CD14-positive monocyte (primary cell): ENCODE data around the gene HPCA. TPM values are rescaled to one million over a fixed set of nuclear protein-coding genes. Genes with fewer than 3 reads are reported as not detected.

Experiments
- DNase-seq, 3 donors: peaks; one replicate each; pipeline ENCODE4 v3.0.0-alpha.2; 2011 to 2022
- H2AFZ ChIP-seq: 2 replicates; pipeline ENCODE4 v1.6.0; 2012; ENCODE audit warnings: mild to moderate bottlenecking, low read depth, low read length, inconsistent platforms; ENCODE audit not compliant: insufficient read depth, poor library complexity, severe bottlenecking
- H3K27ac ChIP-seq, 2 donors: 1 replicate in 1 of 2; 2 replicates in 1 of 2; pipeline ENCODE4 v1.5.1; 2012 to 2013; ENCODE audit warnings: low read length in 2 of 2, control low read depth in 1 of 2, inconsistent platforms in 1 of 2, low read depth in 1 of 2, mild to moderate bottlenecking in 1 of 2
- H3K27me3 ChIP-seq, 2 donors: one replicate each; pipeline versions ENCODE4 v1.6.0 to v1.6.1; 2011 to 2013; ENCODE audit warnings: low read length in 2 of 2; ENCODE audit not compliant: control insufficient read depth in 2 of 2, insufficient read depth in 2 of 2
- H3K36me3 ChIP-seq, 2 donors: replicated peaks in 1 of 2; 1 replicate in 1 of 2; 2 replicates in 1 of 2; pipeline versions ENCODE4 v1.5.1 to v1.6.1; 2012 to 2013; ENCODE audit warnings: low read length in 2 of 2, control low read depth in 1 of 2, inconsistent platforms in 1 of 2, mild to moderate bottlenecking in 1 of 2; ENCODE audit not compliant: insufficient read depth in 2 of 2, control insufficient read depth in 1 of 2
- H3K4me1 ChIP-seq, 2 donors: 1 replicate in 1 of 2; 2 replicates in 1 of 2; pipeline versions ENCODE4 v1.5.1 to v1.6.1; 2012 to 2013; ENCODE audit warnings: low read length in 2 of 2, control low read depth in 1 of 2, inconsistent platforms in 1 of 2, mild to moderate bottlenecking in 1 of 2, moderate library complexity in 1 of 2; ENCODE audit not compliant: insufficient read depth in 2 of 2, control insufficient read depth in 1 of 2
- H3K4me2 ChIP-seq: replicated peaks from 2 replicates; pipeline ENCODE3; 2012; ENCODE audit warnings: low read length, moderate library complexity, mild to moderate bottlenecking; ENCODE audit not compliant: poor library complexity, severe bottlenecking; ENCODE audit errors: extremely low read depth
- H3K4me3 ChIP-seq, 3 experiments: fragments of 200-600 bp in 1 of 3; sonication (generic) in 1 of 3; replicated peaks in 1 of 3; 1 replicate in 2 of 3; 2 replicates in 1 of 3; pipeline ENCODE4 v1.5.1; 2011 to 2013; ENCODE audit warnings: low read length in 3 of 3, mild to moderate bottlenecking in 3 of 3, control low read depth in 2 of 3, low read depth in 2 of 3, inconsistent platforms in 1 of 3, moderate library complexity in 1 of 3
- H3K79me2 ChIP-seq: 2 replicates; pipeline ENCODE4 v1.6.0; 2012; ENCODE audit warnings: mild to moderate bottlenecking, control low read depth, inconsistent platforms, low read length, moderate library complexity; ENCODE audit not compliant: insufficient read depth
- H3K9ac ChIP-seq: 2 replicates; pipeline ENCODE4 v1.6.0; 2017; ENCODE audit warnings: low read length, mild to moderate bottlenecking; ENCODE audit not compliant: insufficient read depth, poor library complexity, severe bottlenecking
- H3K9me3 ChIP-seq, 2 donors: replicated peaks in 1 of 2; 1 replicate in 1 of 2; 2 replicates in 1 of 2; pipeline versions ENCODE4 v1.5.1 to v1.6.1; 2012 to 2013; ENCODE audit warnings: low read length in 2 of 2, control low read depth in 1 of 2; ENCODE audit not compliant: control insufficient read depth in 1 of 2, insufficient read depth in 1 of 2
- H4K20me1 ChIP-seq: 2 replicates; pipeline ENCODE4 v1.6.0; 2012; ENCODE audit warnings: mild to moderate bottlenecking, low read length, control low read depth, moderate library complexity; ENCODE audit not compliant: insufficient read depth
- H3K27ac Mint-ChIP-seq, 7 donors: one replicate each; pipeline ENCODE4 v1.8.0; 2020; ENCODE audit warnings: mild to moderate bottlenecking in 7 of 7, mixed read lengths in 7 of 7, moderate library complexity in 6 of 7, inconsistent platforms in 2 of 7
- H3K27me3 Mint-ChIP-seq, 3 donors: one replicate each; pipeline ENCODE4 v1.8.0; 2021 to 2022; ENCODE audit warnings: low read depth in 3 of 3, mild to moderate bottlenecking in 3 of 3, mixed read lengths in 3 of 3, moderate library complexity in 3 of 3, inconsistent platforms in 1 of 3
- H3K36me3 Mint-ChIP-seq, 2 donors: one replicate each; pipeline ENCODE4 v1.8.0; 2020; ENCODE audit warnings: mixed read lengths in 2 of 2, inconsistent platforms in 1 of 2, mild to moderate bottlenecking in 1 of 2
- H3K4me1 Mint-ChIP-seq: one replicate; pipeline ENCODE4 v1.8.0; 2020; ENCODE audit warnings: mild to moderate bottlenecking, mixed read lengths
- H3K4me3 Mint-ChIP-seq, 2 donors: one replicate each; pipeline ENCODE4 v1.8.0; 2020; ENCODE audit warnings: mild to moderate bottlenecking in 2 of 2, mixed read lengths in 2 of 2, moderate library complexity in 1 of 2
- H3K9me3 Mint-ChIP-seq, 7 donors: one replicate each; pipeline ENCODE4 v1.8.0; 2020 to 2022; ENCODE audit warnings: mixed read lengths in 7 of 7, mild to moderate bottlenecking in 6 of 7, moderate library complexity in 6 of 7, inconsistent platforms in 2 of 7
- WGBS: methylation state at CpG from one replicate; pipeline ENCODE4 v1.1.5; 2013; ENCODE audit warnings: missing lambda C conversion rate; ENCODE audit not compliant: insufficient coverage; 5-methylcytosine and 5-hydroxymethylcytosine counted together
- intact Hi-C, 2 donors: fragments of 100-400 bp; cut with micrococcal nuclease; formaldehyde crosslinking; loops; one replicate each; pipeline versions ENCODE4 v1.15.0 to v1.15.1; 2023
- polyA plus RNA-seq, 3 donors: library from polyadenylated mRNA; depleted of rRNA in 1 of 3; unstranded in 2 of 3; stranded (reverse) in 1 of 3; fragments of 300-500 nt in 2 of 3; fragments of >200 nt in 1 of 3; fragmentation: Illumina TruSeq in 2 of 3; gene quantifications; 1 replicate in 2 of 3; 2 replicates in 1 of 3; pipeline ENCODE4 v1.2.3, GENCODE V29; 2012 to 2021
- TF ChIP-seq, protein P1 (sequence below): fragments of 200-600 bp; IDR thresholded peaks from one replicate; pipeline ENCODE4 v1.8.0; 2022; ENCODE audit warnings: antibody characterized with exemption, mild to moderate bottlenecking

Gene HPCA
- polyA plus RNA-seq, 3 donors: not detected

DNA sequence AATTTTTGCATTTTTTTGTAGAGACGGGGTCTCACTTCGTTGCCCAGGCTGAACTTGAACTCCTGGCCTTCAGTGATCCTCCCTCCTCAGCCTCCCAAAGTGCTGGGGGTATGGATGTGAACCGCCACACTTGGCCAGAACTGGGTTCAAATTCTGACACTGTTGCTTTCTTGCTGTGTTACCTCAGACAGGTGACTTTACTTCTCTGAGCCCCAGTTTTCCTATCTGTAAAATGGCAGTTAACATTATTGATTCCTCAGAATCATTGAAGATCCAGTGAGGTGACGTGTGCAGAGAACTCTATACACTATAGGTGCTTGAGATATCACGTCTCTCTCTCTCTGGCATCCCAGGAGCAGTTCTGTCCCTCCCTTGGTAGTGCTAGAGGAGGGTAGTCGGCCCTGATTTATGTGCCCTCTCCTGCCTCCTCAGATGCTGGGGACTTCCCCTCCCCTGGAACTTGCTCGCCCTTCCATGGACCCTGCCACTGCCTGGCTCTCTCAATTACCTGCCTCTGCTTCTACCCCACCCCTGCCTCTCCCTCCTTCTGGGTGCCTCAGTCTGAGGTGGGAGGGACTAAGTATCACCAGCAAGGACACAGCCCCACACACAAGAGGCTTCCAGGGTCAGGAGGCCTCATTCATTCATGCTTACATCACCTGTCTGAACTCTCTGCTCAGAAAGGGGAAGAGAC, 2.8 kb upstream of the HPCA start:
- intact Hi-C loops: no loop called here
- H3K27ac Mint-ChIP-seq: peak overlapping the region in 1 of 7 donors; percentile 20
- TF ChIP-seq, protein P1, sequence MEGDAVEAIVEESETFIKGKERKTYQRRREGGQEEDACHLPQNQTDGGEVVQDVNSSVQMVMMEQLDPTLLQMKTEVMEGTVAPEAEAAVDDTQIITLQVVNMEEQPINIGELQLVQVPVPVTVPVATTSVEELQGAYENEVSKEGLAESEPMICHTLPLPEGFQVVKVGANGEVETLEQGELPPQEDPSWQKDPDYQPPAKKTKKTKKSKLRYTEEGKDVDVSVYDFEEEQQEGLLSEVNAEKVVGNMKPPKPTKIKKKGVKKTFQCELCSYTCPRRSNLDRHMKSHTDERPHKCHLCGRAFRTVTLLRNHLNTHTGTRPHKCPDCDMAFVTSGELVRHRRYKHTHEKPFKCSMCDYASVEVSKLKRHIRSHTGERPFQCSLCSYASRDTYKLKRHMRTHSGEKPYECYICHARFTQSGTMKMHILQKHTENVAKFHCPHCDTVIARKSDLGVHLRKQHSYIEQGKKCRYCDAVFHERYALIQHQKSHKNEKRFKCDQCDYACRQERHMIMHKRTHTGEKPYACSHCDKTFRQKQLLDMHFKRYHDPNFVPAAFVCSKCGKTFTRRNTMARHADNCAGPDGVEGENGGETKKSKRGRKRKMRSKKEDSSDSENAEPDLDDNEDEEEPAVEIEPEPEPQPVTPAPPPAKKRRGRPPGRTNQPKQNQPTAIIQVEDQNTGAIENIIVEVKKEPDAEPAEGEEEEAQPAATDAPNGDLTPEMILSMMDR: no peak
- peak overlapping the region in 1 of 2 donors; percentile 72 for H3K4me3 Mint-ChIP-seq
- Histone ChIP-seq H3K4me2 (no peak overlapping the region), H3K9ac (no peak overlapping the region), H3K4me3 (no peak overlapping the region), H2AFZ (no peak overlapping the region), H3K4me1 (no peaks in the 10 kb centered on the region), H3K27me3 (peaks cover 4 to 61% of the 10 kb centered on the region in 2 donors), H3K9me3 (peaks cover 0 to 4% of the 10 kb centered on the region in 2 donors), H3K36me3 (no peaks in the 10 kb centered on the region), H3K27ac (no peak overlapping the region), H4K20me1 (no peaks in the 10 kb centered on the region), H3K79me2 (no peaks in the 10 kb centered on the region)
- WGBS: 80% methylated on average over 2 of the region's 7 CpGs
- H3K36me3 Mint-ChIP-seq: no peaks in the 10 kb centered on the region
- DNase-seq: no peak
- peaks cover 50 to 59% (median 51%) of the 10 kb centered on the region in 3 donors for H3K27me3 Mint-ChIP-seq
- H3K4me1 Mint-ChIP-seq: no peaks in the 10 kb centered on the region
- peaks cover 0 to 10% (median 3%) of the 10 kb centered on the region in 7 donors for H3K9me3 Mint-ChIP-seq

- WGBS: 0% methylated on average over 1 of the region's 4 CpGs
- Histone ChIP-seq H3K4me1 (no peaks in the 10 kb centered on the region), H4K20me1 (no peaks in the 10 kb centered on the region), H3K27ac (no peak overlapping the region), H2AFZ (no peak overlapping the region), H3K27me3 (peaks cover 4 to 66% of the 10 kb centered on the region in 2 donors), H3K36me3 (no peaks in the 10 kb centered on the region), H3K4me3 (no peak overlapping the region), H3K4me2 (no peak overlapping the region), H3K9ac (no peak overlapping the region), H3K79me2 (no peaks in the 10 kb centered on the region), H3K9me3 (peaks cover 0 to 4% of the 10 kb centered on the region in 2 donors)
- peaks cover 0 to 10% (median 3%) of the 10 kb centered on the region in 7 donors for H3K9me3 Mint-ChIP-seq
- H3K27ac Mint-ChIP-seq: no peak overlapping the region
- H3K36me3 Mint-ChIP-seq: no peaks in the 10 kb centered on the region
- no peak for DNase-seq
- peaks cover 51 to 65% (median 55%) of the 10 kb centered on the region in 3 donors for H3K27me3 Mint-ChIP-seq
- H3K4me3 Mint-ChIP-seq: peak overlapping the region in 1 of 2 donors; percentile 72
- TF ChIP-seq, protein P1: no peak
- H3K4me1 Mint-ChIP-seq: no peaks in the 10 kb centered on the region
- intact Hi-C loops: no loop called here
These were observed 2.3 kb upstream of the HPCA start for GRCh38 chr1:32884032-32884372.
